CD4-positive, alpha-beta T cell treated with Interleukin-6 for 4 hours (primary cell): ENCODE results near the gene KIF13A.

Experiments used
- DNase-seq: peaks from one replicate; pipeline ENCODE4 v3.0.0-alpha.2; 2020; ENCODE audit warnings: mixed read lengths

KIF13A gene

GRCh38 chr6:17709476-17709875 is 278.0 kb downstream of the KIF13A start:
- no peak for DNase-seq
